Measurements from ENCODE around the gene FERMT1.
"Not testable (repeated sequence)": the region's sequence is repeated elsewhere in the genome, so short reads cannot be mapped to it uniquely, and the experiment has no call there.

Gene FERMT1

DNA sequence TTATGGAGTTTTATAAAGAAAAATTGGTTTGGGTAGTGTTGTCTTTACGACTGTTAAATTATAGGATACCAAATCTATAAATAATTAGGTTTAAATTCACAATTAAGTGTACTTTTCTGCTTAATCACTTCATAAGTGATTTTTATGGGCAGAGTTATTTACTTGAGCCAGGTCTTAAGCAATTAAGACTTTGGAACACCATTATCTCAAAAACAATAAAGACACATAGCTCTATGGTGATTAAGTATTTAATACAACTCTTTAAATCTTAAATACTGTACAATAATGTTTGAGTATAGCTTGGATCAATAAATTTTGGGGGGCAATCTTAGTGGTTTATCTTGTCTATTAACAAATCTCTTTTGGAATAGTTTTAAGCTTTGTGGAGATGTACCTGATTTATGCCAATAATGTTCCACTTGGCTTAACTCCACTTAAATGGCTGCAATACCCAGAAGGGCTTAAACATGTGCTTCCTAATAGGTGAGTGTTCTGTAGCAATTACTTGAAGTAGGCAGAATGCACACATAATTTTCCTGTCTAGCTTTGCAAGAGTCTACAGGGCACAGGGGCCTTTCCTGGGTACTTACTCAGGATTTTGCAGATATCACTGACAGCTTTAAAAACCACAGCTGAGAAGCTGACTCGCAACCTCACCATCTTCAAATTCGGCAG, 7.5 kb downstream of the FERMT1 start:
- no peak for DNase-seq

DNA sequence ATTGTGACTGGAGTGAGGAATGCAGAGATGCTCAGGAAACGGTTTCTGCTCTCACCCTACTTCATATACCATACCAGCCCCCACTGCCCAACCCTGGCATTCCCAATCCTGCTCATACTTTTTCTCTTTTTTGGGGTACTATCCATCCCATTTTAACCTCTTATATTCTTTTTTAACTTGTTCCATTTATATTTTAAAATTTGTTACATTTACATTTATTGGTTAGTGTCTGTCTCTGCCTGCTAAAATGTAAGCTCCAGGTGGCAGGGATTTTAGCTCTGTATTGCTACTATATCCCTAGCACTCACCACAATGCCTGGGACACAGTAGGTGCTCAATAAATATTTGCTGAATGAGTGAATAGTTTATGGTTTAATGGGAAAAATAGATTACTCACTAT, 8.1 kb downstream of the FERMT1 start:
- no peak for DNase-seq

DNA sequence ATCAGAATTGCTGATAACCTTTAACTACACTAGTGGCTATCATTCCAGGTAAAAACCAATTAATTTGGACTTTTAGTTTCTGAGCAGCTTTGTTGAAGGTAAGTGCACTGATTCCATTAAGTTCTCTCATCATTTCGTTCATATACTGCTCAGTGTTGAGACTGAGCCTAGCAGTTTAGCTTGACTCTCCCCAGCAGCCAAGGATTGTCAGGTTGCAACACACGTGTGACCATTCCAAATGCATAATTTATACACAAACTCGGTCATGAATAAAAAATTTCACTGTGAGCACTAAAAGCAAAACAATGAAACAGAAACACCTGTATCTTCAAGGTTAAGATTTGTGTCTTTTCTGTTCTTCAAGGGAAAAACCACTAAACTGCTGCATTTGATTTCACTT, 8.9 kb downstream of the FERMT1 start:
- DNase-seq = no peak

DNA sequence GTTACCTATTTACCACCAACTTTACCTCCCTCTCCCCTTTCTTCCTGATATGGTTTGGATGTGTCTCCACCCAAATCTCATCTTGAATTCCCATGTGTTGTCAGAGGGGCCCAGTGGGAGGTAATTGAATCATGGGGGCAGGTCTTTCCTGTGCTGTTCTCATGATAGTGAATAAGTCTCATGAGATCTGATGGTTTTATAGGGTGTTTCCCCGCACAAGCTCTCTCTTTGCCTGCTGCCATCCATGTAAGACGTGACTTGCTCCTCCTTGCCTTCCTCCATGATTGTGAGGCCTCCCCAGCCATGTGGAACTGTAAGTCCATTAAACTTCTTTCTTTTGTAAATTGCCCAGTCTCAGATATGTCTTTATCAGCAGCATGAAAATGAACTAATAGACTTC, 9.9 kb downstream of the FERMT1 start:
- not testable (repeated sequence) for DNase-seq

DNA sequence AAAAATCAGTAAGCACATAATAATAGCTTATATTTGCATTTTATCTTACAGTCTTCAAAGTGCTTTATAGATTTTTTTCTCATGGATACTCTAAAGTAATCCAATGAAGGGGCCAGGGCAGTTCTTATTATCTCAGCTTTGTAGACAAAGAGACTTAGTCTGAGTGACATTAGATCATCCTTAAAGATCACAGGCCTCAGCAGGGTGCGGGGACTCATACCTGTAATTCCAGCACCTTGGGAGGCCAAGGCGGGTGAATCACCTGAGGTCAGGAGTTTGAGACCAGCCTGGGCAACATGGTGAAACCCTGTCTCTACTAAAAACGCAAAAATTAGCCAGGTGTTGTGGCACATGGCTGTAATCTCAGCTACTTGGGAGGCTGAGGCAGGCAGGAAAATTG, 14.5 kb downstream of the FERMT1 start:
- no peak for DNase-seq

DNA sequence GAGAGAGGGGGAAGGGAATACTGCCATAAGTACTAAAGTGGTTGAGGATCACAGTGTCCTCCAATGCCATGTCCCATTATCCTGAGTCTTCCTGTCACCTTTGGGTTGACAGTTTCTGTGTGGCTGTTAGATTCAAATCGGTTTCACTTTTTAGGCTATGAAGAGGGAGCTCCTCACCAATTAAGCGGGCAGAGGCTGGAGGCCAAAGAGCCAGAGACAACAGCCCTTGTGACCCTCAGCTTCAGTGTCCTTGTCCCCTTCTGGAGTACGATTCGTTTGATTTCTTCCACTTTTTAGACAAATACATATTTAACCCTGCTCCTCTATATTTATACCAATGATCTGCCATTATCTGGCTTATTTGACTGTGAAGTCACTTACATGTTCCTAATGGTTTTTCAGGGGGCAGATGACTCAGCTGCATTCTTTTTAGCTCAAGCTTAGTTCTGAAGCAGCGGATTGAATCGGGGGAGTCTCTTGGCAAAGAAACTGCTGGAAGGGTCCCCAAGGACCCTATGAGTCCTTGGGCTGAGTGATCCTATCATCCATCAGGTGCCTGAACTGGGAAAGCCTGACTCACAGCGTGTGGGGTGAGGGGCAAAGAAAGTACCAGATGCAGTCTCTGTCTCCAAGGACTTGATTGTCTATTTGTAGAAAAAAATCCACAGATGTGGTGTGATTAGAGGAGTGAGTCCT, 18.2 kb downstream of the FERMT1 start:
- DNase-seq = no peak

DNA sequence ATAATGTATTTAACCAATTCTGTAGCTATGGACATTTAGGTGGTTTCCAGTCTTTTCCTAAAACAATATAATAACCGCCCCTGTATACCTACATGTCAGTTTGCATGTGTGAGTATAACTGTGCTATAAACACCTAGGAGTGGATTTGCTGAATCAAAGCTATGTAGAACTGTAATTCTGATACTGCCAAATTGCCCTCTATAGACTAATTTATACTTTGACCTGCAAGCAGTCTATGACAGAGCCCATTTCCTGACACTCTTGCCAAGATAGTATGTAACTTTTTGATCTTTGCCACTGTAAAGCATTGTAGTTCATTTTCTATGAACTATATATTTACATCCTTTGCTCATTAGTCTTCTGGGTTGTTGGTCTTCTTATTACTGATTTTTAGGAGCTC, 19.5 kb downstream of the FERMT1 start:
- DNase-seq = no peak

DNA sequence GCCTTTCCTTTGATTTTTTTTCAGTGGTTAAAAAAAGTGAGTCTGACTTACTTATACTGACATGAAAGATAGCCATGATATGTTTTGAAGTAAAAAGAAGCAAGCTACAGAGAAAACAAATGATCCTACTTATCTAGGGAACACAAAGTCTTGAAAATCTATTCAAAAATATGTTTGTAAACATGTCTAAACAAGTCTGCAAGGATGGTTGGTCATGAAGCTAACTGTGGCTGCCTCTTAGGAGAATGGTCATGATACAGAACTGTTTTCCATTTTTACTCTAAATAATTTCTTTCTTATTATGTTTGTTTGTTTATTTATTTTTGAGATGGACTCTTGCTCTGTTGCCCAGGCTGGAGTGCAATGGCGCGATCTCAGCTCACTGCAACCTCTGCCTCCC, 21.5 kb downstream of the FERMT1 start:
- DNase-seq = no peak

DNA sequence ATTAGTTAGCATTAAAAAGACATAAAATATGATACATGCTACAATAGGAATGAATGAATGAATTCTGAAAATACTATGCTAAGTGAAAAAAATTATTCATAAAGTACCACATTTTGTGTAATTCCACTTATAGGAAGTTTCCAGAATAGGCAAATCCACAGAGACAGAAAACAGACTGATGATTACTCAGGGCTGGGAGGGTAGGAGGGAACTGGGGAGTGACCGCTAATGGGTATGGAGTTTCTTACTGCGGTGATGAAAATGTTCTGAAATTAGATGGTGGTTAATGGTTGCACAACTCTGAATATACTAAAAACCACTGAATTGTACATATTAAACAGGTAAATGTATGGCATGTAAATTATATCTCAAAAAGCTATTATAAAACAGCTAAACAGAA, 22.6 kb downstream of the FERMT1 start:
- DNase-seq = no peak

DNA sequence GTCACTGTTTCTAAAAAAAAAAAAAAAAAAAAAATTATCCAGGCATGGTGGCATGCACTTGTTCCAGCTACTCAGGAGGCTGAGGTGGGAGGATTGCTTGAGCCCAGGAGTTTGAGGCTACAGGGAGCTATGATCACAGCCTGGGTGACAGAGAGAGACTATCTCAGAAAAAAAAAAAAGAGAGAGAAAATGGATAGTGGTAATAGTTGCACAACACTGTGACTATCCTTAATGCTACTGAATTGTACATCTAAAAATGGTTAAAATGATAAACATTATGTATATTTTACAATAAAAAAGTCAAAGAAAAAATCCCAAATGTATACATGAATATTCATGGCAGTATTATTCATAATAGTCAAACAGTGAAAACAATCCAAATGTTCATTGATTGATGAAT, 23.0 kb downstream of the FERMT1 start:
- DNase-seq = no peak

DNA sequence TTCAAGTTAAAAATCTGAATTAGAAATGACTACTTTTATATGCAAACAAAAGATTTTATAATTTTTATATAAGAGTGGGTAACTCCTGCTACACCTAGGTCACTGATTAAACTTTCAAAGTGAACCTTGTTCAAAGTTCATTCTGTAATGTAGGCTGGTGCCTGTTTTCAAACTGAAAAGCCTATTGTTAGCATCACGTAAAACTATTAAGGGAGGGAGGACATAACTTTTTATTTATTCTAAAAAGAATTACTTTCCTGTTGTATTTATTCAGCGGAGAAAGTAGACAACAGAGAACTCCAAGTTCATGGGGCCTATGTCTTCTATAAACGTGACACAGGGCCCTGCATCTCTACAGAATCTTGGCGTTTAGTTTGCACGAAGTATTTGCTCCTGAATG, 27.4 kb downstream of the FERMT1 start:
- DNase-seq = no peak

DNA sequence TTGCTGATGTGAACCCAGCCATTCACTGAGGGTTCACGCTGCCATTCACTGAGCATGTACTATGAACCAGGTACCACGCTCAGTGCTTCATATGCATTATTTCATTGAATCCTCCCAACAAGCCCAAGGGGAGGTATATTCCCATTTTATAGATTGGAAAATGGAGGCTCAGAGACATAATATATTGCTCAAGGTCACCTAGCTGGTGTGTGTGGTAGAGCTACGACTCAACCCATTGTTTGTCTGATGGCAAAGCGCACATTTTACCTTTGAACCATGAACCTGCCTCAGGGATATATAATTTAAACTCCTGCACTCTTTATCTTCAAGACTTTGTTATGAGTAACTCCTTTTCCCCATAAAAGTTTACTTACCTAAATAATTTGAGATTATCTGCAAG, 28.3 kb downstream of the FERMT1 start:
- no peak for DNase-seq

DNA sequence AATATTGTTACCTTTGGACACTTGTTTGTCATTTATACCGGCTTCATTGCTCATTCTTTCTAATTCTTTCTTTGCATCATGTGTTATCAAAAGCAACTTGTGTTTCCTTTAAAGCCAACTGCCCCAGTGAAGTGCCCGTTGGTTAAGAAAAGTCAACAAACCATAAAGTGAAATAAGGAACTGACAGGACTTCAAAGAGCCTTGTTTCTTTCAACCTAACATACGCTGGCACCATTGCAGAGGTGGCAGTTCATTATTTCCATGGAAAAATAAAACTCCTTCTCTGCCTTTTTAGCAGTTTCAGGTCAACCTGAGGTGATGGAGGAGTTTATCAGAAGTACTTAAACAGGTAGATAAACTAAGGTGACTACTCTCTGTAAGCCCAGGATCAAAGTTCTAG, 28.8 kb downstream of the FERMT1 start:
- no peak for DNase-seq

DNA sequence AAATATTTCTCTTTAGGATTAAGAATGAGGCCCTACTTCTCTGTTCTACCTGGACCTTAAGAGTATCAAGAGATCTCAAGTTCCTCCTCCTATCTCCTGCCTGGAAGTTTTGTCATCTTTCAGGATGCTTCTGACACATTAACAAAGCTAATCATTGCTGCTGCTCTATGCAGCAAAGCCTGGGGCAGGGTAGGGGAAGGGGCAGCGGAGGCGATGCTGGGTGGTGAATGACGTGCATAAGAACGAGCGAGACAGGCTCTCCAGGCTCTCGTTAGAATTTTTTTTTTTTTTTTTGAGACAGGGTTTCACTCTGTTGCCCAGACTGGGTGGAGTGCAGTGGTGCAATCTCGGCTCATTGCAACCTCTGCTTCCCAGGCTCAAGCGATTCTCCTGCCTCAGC, 31.2 kb downstream of the FERMT1 start:
- DNase-seq = no peak

DNA sequence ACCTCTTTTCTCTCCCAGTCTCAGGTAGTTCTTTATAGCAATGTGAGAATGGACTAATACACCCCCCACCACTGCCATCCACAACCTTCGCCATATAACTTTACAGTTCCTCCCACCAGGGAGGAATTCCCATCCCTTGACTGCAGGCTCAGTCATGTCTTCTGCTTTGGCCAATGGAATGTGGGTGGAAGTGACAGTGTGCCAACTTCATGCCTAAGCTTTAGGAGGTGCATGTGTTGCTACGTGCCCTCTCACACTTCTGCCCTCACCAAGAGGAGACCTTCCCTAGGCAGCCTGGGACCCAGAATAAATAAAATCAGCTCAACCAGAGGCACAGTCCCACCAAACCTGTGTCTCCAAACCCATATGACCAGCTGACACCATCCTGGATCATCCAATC, 36.0 kb downstream of the FERMT1 start:
- DNase-seq = no peak

DNA sequence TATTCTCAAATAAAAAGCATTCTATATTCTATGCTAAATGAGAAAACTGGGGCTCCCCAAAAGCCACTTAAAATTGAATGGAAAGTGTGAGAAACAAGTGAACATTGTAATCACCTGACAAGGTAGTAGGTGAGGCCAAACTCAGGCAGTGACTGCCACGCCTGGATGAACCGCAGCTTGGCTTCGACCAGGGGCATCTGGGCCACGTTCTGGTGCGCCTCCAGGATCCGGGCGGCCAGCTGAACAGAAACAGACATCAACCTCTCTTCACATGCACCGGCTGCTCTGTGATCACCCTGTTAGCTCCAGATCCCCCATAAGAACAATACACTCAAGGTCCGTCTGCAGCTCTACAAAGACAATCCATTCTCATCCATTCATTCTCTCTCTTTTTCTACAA, 38.9 kb downstream of the FERMT1 start:
- DNase-seq = no peak

DNA sequence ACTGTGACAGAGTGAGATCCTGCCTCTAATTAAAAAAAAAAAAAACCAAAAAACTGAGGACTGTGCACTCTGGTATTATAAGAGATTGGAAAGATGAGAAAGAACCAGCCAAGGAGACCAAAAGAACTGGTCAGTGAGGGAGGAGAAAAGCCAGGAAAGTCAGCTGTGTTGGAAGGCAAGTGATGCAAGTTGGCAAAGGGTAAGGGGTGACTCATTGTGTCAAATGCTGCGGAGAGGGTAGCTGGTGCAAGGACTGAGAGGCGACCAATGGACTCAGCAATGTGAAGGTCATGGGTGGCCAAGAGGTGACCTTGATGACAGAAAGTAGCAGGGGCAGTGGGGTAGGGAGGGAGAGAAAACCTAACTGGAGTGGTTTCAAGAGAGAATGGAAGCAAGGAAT, 41.6 kb downstream of the FERMT1 start:
- no peak for DNase-seq

DNA sequence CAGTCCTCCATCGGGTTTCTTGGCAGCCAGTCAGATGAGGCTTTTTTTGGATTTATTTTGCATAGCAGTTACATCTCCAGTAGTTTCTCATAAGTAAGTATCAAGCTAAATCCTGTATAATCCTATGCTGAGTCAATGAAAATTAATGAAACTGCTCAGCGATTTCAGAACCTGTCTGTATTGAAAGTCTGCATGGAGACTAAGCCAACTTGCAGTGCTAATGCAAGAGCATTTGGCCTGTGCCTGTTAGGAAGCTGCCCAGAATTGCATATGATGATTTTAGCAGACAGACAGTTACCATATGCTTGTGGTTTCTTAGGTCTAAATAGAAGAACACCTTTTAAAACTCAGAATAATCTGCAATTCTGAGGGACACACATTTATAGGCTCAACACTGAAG, 43.8 kb downstream of the FERMT1 start:
- no peak for DNase-seq

DNA sequence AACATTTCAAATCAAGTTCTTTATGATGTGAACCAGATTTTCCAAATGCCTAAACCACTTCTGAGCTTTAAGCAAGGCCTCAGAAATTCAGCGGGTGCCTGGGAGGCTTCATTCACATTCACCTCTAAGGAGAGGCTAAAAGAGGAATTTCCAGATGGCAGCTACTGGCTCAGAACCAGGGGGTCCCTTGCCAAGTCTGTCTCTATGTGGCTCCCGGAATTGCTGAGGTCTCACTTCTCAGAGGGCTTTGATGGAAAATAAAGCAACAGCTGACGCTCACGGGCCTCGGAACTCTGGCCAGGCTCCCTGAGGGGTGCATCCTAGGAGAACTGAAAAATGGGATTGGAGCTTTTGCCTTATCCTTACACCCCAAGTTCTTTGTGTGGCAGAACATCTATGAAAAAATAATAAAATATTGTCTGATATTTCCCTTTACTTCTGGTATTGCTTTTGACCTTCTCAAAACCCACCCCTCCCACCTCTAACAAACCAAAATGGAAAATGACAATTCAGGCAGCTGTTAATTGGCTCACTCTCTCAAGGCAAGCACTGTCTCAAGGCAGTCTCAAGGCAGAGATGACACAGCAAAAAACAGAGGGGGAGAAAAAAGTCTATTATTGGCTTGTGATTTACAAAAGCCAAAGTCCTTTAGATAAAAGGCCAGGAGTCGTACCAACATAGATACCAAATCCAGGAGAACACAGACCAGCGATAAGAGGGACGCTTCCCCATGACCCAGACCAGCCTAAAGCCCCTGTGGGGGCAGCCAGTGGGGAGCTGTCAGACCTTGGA, 47.2 kb downstream of the FERMT1 start:
- no peak for DNase-seq

DNA sequence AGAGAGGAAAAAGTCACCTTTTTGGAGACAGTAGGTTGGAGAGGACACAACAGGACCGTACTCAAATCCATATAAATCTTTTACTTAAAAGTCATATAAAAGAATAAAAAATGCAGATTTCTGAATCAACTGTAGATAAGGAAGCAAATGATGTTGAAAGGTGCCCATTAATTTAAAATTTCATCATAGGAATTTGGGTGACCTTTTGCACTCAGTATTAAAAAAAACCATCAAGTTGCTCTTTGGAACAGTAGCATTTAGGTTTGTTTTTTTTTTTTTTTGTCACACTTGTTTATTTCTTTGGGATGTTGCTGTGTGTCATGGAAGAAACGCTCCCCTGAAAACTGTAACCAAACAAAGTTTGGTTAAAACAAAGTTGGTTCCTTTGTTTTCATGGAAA, 48.0 kb downstream of the FERMT1 start:
- DNase-seq = no peak

DNA sequence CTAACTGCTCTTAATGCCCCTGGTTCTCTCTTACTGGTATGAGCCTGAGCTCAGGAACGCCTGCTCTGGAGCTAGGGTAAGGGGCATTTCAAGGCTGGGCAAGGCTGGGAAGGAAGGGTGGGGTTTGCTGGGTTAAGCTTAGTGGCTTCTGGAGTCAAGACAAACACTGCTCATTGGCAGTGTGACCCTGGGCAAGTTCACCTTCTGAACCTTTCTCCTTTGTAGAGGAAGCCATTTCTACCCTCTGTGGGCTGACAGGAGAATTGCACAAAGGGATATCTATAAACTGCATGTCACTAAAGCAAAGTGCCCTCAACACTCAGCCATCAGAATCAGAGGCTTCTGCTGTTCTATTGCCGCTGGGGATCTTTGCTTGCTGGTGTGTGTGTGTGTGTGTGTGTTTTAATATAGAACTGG, 48.7 kb downstream of the FERMT1 start:
- peak; percentile 65 for DNase-seq

DNA sequence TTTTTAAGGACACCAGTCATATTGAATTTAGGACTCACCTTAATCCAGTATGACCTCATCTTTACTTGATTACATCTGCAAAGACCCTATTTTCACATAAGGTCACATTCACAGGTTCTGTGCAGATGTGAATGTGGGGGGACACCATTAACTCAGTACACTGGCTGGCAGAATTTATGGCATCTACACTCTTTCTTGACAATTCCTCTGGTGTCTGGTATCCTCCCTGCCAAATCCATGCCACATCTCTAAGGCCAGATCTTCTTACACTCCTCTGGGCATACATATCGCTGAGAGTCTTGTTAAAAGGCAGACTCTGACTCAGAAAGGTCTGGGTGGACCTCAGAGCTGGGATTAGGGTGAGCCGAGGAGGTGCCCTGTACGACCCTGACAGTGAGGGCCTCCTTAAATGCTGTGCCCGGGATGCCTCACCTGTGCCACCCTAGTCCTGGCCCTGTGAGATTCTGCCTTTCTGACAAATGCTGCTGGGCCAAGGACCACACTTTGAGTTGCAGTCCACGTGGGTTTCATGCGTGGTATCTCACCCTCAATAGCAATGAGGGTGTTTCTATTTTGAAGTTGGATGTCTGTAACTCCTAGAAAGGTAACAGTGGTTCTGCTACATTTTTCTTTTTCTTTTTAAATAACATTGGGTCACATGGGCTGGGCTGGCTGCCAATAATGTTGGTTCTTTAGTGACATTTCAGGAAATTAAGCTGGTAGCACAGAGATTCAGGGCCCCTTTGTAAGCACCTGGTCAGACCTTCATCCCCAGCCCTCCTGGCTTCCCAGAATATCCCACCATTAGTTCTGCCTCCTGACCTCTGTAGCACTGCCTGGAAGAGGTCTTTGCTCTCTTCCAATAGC, 51.8 kb downstream of the FERMT1 start:
- no peak for DNase-seq

DNA sequence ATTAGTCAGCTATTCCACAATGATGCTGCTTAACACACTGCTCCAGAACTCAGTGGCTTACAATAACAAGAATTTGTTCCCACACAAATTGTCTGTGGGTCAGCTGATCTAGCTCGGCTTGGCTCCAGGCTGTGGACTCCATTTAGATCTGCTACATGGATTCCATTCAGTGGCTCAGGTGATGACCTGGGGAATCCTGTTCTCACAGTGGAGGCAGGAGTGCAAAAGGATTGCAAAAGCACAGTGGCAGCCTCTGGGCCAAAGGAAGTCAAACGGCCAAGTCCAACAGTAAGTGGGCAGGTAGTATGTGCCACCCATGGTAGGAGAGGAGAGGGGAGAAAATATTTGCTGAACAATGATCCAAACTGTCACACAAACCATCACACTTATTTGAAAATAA, 53.2 kb downstream of the FERMT1 start:
- DNase-seq = no peak

All from islet precursor cell (in vitro differentiated cells).